ENCODE data around the gene RPL39.
"Not testable (repeated sequence)": the region's sequence is repeated elsewhere in the genome, so short reads cannot be mapped to it uniquely, and the experiment has no call there.

The RPL39 gene

GRCh38 chrX:119762718-119763117 is 28.7 kb downstream of the RPL39 start:
- DNase-seq: no peak

GRCh38 chrX:119760026-119760877 is 31.2 kb downstream of the RPL39 start:
- DNase-seq: no peak

GRCh38 chrX:119759248-119759766 is 32.1 kb downstream of the RPL39 start:
- DNase-seq: no peak

- peak; percentile 28 for DNase-seq
Measured at GRCh38 chrX:119758731-119759247, 32.6 kb downstream of the RPL39 start.

GRCh38 chrX:119757979-119758730 is 33.3 kb downstream of the RPL39 start, which contains the start of gene SOWAHD:
Gene SOWAHD (plus strand): TSS chrX:119758588. CDS start chrX:119758668, 80 bp downstream.
- peak; percentile 30 for DNase-seq

GRCh38 chrX:119757646-119757978 is 33.8 kb downstream of the RPL39 start:
- DNase-seq: no peak

- no peak for DNase-seq
Measured at GRCh38 chrX:119756926-119757635, 34.3 kb downstream of the RPL39 start.

- peak; percentile 28 for DNase-seq
Measured at GRCh38 chrX:119755981-119756533, 35.4 kb downstream of the RPL39 start.

GRCh38 chrX:119753639-119754257 is 37.7 kb downstream of the RPL39 start:
- peak; percentile 3 for DNase-seq

- DNase-seq: no peak
Measured at GRCh38 chrX:119753001-119753400, 38.4 kb downstream of the RPL39 start.

GRCh38 chrX:119750751-119751150 is 40.7 kb downstream of the RPL39 start:
- not testable (repeated sequence) for DNase-seq

- DNase-seq: not testable (repeated sequence)
Measured at GRCh38 chrX:119750131-119750530, 41.3 kb downstream of the RPL39 start.

- DNase-seq: no peak
Measured at GRCh38 chrX:119745283-119745848, 46.1 kb downstream of the RPL39 start.

GRCh38 chrX:119738742-119739141 is 52.7 kb downstream of the RPL39 start:
- no peak for DNase-seq

Data from NCI-H526 treated with DMSO at 0.1 percent for 48 hours (cell line).